Heart right ventricle (tissue), 16 donors: ENCODE results near the gene KPNA5. TPM values are rescaled to one million over a fixed set of nuclear protein-coding genes. Genes with fewer than 3 reads are reported as not detected.

ENCODE experiments used
- ATAC-seq, 8 donors: fragments of 200-7000 bp; cut with Tn5 transposase; one replicate each; pipeline ENCODE4 v1.9.1; 2020; ENCODE audit warnings: mild to moderate bottlenecking in 8 of 8, moderate library complexity in 8 of 8, moderate number of reproducible peaks in 1 of 8
- DNase-seq, 2 donors: peaks; one replicate each; pipeline ENCODE4 v3.0.0-alpha.2; 2020
- H3K27ac ChIP-seq, 10 donors: fragments of 200-600 bp; sonication (generic) in 2 of 10; one replicate each; pipeline versions ENCODE4 v1.5.0 to v1.8.0; 2020 to 2022; ENCODE audit warnings: mild to moderate bottlenecking in 3 of 10
- H3K27me3 ChIP-seq, 7 donors: fragments of 200-600 bp; one replicate each; pipeline ENCODE4 v1.8.0; 2021 to 2022; ENCODE audit warnings: mild to moderate bottlenecking in 2 of 7
- H3K36me3 ChIP-seq, 9 donors: fragments of 200-600 bp; sonication (generic) in 1 of 9; one replicate each; pipeline versions ENCODE4 v1.5.0 to v1.8.0; 2020 to 2022; ENCODE audit warnings: mild to moderate bottlenecking in 2 of 9
- H3K4me1 ChIP-seq, 9 donors: fragments of 200-600 bp; sonication (generic) in 1 of 9; one replicate each; pipeline versions ENCODE4 v1.5.0 to v1.8.0; 2020 to 2022; ENCODE audit warnings: mild to moderate bottlenecking in 4 of 9
- H3K4me3 ChIP-seq, 10 donors: fragments of 200-600 bp; sonication (generic) in 2 of 10; one replicate each; pipeline versions ENCODE4 v1.5.0 to v1.8.0; 2020 to 2022; ENCODE audit warnings: mild to moderate bottlenecking in 7 of 10, moderate library complexity in 2 of 10
- H3K9me3 ChIP-seq, 11 donors: fragments of 200-600 bp in 10 of 11; sonication (generic) in 2 of 11; one replicate each; pipeline versions ENCODE4 v1.5.0 to v1.8.0; 2013 to 2022; ENCODE audit warnings: mild to moderate bottlenecking in 2 of 11, control low read depth in 1 of 11, moderate library complexity in 1 of 11
- CTCF ChIP-seq, 9 donors: fragments of 200-600 bp; sonication (generic) in 2 of 9; IDR thresholded peaks; one replicate each; pipeline versions ENCODE4 v1.5.0 to v1.8.0; 2021 to 2022; ENCODE audit warnings: antibody characterized with exemption in 9 of 9, mild to moderate bottlenecking in 5 of 9, moderate library complexity in 1 of 9
- WGBS, 2 donors: extraction: QIAGEN DNeasy Blood & Tissue Kit; methylation state at CpG; one replicate each; pipeline ENCODE4 v1.1.7; 2013; ENCODE audit warnings: inconsistent platforms in 1 of 2; 5-methylcytosine and 5-hydroxymethylcytosine counted together
- intact Hi-C, 10 donors: fragments of 100-400 bp; cut with DNase I; formaldehyde crosslinking; loops; one replicate each; pipeline versions ENCODE4 v1.11.1 to v1.14.2; 2022
- polyA plus RNA-seq, 2 donors: library from polyadenylated mRNA; stranded (reverse); fragments of 200-250 nt; gene quantifications; one replicate each; pipeline ENCODE4 v1.2.3, GENCODE V29; 2013
- total RNA-seq, 10 donors: library from RNA; stranded (reverse); fragmentation: NEBNext Ultra II Directional in 3 of 10; extraction: Animal tissue kit (Norgen Biotek cat#: 25700) in 3 of 10; gene quantifications; one replicate each; pipeline versions ENCODE4 v1.2.1 to v1.2.4, GENCODE V29; 2021 to 2023
- donor health status: Arrhythmogenic right ventricular cardiomyopathy.
- donor health status: ischemic (EF 13 %, LVEDD 7.1; RV severe dilation, severe dysfunction).
- donor health status: healthy with polysubstance abuse.
- donor health status: DM: no; HTN: yes; CAD: no.
- donor health status: DM: no; HTN: no; CAD: no.
- donor health status: ischemic (EF 25% LVEDD 6.9; RV normal size, moderate dysfunction).
- donor health status: ischemic (EF 25% LVEDD 5.7; RV mildly dilated, moderate dysfunction).
- donor health status: healthy.
- donor health status: DM: yes; HTN: yes; CAD: no.
- donor health status: Ischemic cardiomyopathy.
- donor health status: ischemic (EF 35%, LVEDD 5.7; RV mildly dilated, moderate dysfunction).
- donor health status: nonischemic (EF 11% LVEDD 7.7; RV severe dilation, severe dysfunction).
- donor health status: DM: yes; HTN: yes; CAD: no.
- donor health status: PGD.
- donor health status: ischemic (EF 29% LVEDD 5.4; RV normal size, mild dysfunction).
- donor health status: nonischemic (EF 23%, LVEDD 6.1; RV moderate dilation, normal function).

The KPNA5 gene
- total and polyA plus RNA-seq, 12 donors = 1.0 to 11.7 (median 7.9) TPM

GRCh38 chr6:116705917-116706316 lies 24.9 kb downstream of the KPNA5 start:
- intact Hi-C loops = no loop called here
- Histone ChIP-seq H3K27me3 (no peaks in the 10 kb centered on the region), H3K9me3 (no peaks in the 10 kb centered on the region), H3K27ac (no peak overlapping the region), H3K4me3 (no peak overlapping the region), H3K4me1 (no peaks in the 10 kb centered on the region), H3K36me3 (peaks cover 0 to 91% (median 17%) of the 10 kb centered on the region in 9 donors)
- DNase-seq = no peak
- no peak for ATAC-seq
- 89 to 95% methylated on average over 1 of the region's 1 CpG for WGBS, 2 donors
- no peak for TF ChIP-seq CTCF (IDR thresholded peaks at IDR 0.05)

- no peak for ATAC-seq
- H3K9me3 ChIP-seq = peaks cover 0 to 14% (median 0%) of the 10 kb centered on the region in 11 donors
- H3K27me3 ChIP-seq = no peaks in the 10 kb centered on the region
- H3K36me3 ChIP-seq = peaks cover 0 to 85% (median 28%) of the 10 kb centered on the region in 9 donors
- no peak for DNase-seq
- 98 to 100% methylated on average over 1 of the region's 1 CpG for WGBS, 2 donors
- TF ChIP-seq CTCF (IDR thresholded peaks at IDR 0.05) = no peak
- H3K4me1 ChIP-seq = no peaks in the 10 kb centered on the region
- intact Hi-C loops = no loop called here
- H3K27ac ChIP-seq = no peak overlapping the region
- no peak overlapping the region for H3K4me3 ChIP-seq
These were observed 33.3 kb downstream of the KPNA5 start for GRCh38 chr6:116714296-116714695.

- no peaks in the 10 kb centered on the region for H3K4me1 ChIP-seq
- H3K36me3 ChIP-seq = peaks cover 0 to 85% (median 29%) of the 10 kb centered on the region in 9 donors
- intact Hi-C loops = no loop called here
- H3K9me3 ChIP-seq = peaks cover 0 to 14% (median 0%) of the 10 kb centered on the region in 11 donors
- no peak overlapping the region for H3K27ac ChIP-seq
- WGBS, 2 donors = 97 to 100% methylated on average over 2 of the region's 2 CpGs
- DNase-seq (no peak), ATAC-seq (no peak)
- H3K4me3 ChIP-seq = no peak overlapping the region
- H3K27me3 ChIP-seq = no peaks in the 10 kb centered on the region
- TF ChIP-seq CTCF (IDR thresholded peaks at IDR 0.05) = no peak
These were observed 33.8 kb downstream of the KPNA5 start for GRCh38 chr6:116714761-116715160.

- Histone ChIP-seq H3K36me3 (peaks cover 0 to 98% (median 28%) of the 10 kb centered on the region in 9 donors), H3K4me1 (no peaks in the 10 kb centered on the region), H3K27me3 (no peaks in the 10 kb centered on the region), H3K4me3 (no peak overlapping the region), H3K27ac (no peak overlapping the region), H3K9me3 (no peaks in the 10 kb centered on the region)
- no peak for TF ChIP-seq CTCF (IDR thresholded peaks at IDR 0.05)
- DNase-seq = no peak
- no peak for ATAC-seq
- intact Hi-C loops = no loop called here
These were observed 45.9 kb downstream of the KPNA5 start for GRCh38 chr6:116726947-116727346.
